Activated T-cell treated with anti-CD3 and anti-CD28 coated beads, Interleukin-2, amount 50 U/mL, for 4 hours (primary cell): ENCODE data around the gene DIS3. TPM values are rescaled to one million over a fixed set of nuclear protein-coding genes. Genes with fewer than 3 reads are reported as not detected.
A peak's percentile ranks its signal among the peaks of the same experiment; 100 is the strongest.
"Not testable (repeated sequence)": the region's sequence is repeated elsewhere in the genome, so short reads cannot be mapped to it uniquely, and the experiment has no call there.

Experiments used
- ATAC-seq, 2 donors: fragments of 200-7000 bp; cut with Tn5 transposase; one replicate each; pipeline ENCODE4 v1.10.0; 2021
- DNase-seq: peaks from one replicate; pipeline ENCODE4 v3.0.0-alpha.2; 2020
- H3K27me3 Mint-ChIP-seq: one replicate; pipeline ENCODE4 v1.8.0; 2021; ENCODE audit warnings: low read depth, mixed read lengths
- H3K36me3 Mint-ChIP-seq: one replicate; pipeline ENCODE4 v1.8.0; 2022; ENCODE audit warnings: mixed read lengths; ENCODE audit not compliant: insufficient read depth
- H3K4me1 Mint-ChIP-seq: one replicate; pipeline ENCODE4 v1.8.0; 2021; ENCODE audit warnings: low read depth, mixed read lengths
- H3K4me3 Mint-ChIP-seq: one replicate; pipeline ENCODE4 v1.8.0; 2021; ENCODE audit warnings: mild to moderate bottlenecking, moderate library complexity, mixed read lengths
- H3K9me3 Mint-ChIP-seq: one replicate; pipeline ENCODE4 v1.8.0; 2021; ENCODE audit warnings: mixed read lengths
- total RNA-seq, 3 donors: library from RNA; stranded (reverse); gene quantifications; one replicate each; pipeline ENCODE4 v1.2.1, GENCODE V29; 2021

Gene DIS3
- total RNA-seq, 3 donors from 2014 or later: 86.1 to 88.6 (median 87.9) TPM

- not testable (repeated sequence) for H3K27me3 Mint-ChIP-seq, H3K9me3 Mint-ChIP-seq, ATAC-seq, DNase-seq
- peak overlapping the region; percentile 95 for H3K4me3 Mint-ChIP-seq
- peaks cover 18% of the 10 kb centered on the region for H3K36me3 Mint-ChIP-seq
- H3K4me1 Mint-ChIP-seq: peaks cover 45% of the 10 kb centered on the region
Measured at GRCh38 chr13:72726185-72726584, 55.5 kb downstream of the DIS3 start.

- no peaks in the 10 kb centered on the region for H3K27me3 Mint-ChIP-seq
- peaks cover 12% of the 10 kb centered on the region for H3K4me1 Mint-ChIP-seq
- H3K9me3 Mint-ChIP-seq: peaks cover 10% of the 10 kb centered on the region
- DNase-seq (no peak), ATAC-seq (no peak)
- peaks cover 65% of the 10 kb centered on the region for H3K36me3 Mint-ChIP-seq
- no peak overlapping the region for H3K4me3 Mint-ChIP-seq
Measured at GRCh38 chr13:72716776-72717175, 64.9 kb downstream of the DIS3 start.

Other genes starting within 250 kb of the DIS3 start
- 10 to 100 TPM; 21.9 to 25.4 (median 24.8) TPM for gene MZT1, start 54.3 kb downstream of the DIS3 start, total RNA-seq
- 10 to 100 TPM in 1 of 3 donors, 1 to 10 TPM in 2; 7.6 to 11.1 (median 8.1) TPM for gene BORA, start 54.0 kb downstream of the DIS3 start, total RNA-seq
- 10 to 100 TPM; 21.6 to 22.0 (median 21.7) TPM for gene PIBF1, start 233 bp upstream of the DIS3 start, total RNA-seq